KMS-11 (cell line): Measurements from ENCODE around the gene ZBTB40.

ENCODE experiments used
- H2AFZ ChIP-seq: fragments of 200-600 bp; sonication (generic); 2 replicates; pipeline ENCODE4 v1.6.1; 2016; ENCODE audit warnings: antibody characterized with exemption, mixed run types, low read depth
- H3K27ac ChIP-seq: fragments of 200-600 bp; sonication (generic); 2 replicates; pipeline ENCODE4 v1.6.1; 2016; ENCODE audit warnings: mild to moderate bottlenecking, mixed run types
- H3K27me3 ChIP-seq: fragments of 200-600 bp; sonication (generic); 2 replicates; pipeline ENCODE4 v1.6.1; 2017; ENCODE audit warnings: mild to moderate bottlenecking, low read depth, mixed run types, moderate library complexity; ENCODE audit not compliant: insufficient read depth
- H3K36me3 ChIP-seq: fragments of 200-600 bp; sonication (generic); 2 replicates; pipeline ENCODE4 v1.6.1; 2017; ENCODE audit warnings: mild to moderate bottlenecking, mixed run types; ENCODE audit not compliant: insufficient read depth
- H3K4me1 ChIP-seq: fragments of 200-600 bp; sonication (generic); 2 replicates; pipeline ENCODE4 v1.6.1; 2016; ENCODE audit warnings: mild to moderate bottlenecking, low read depth, mixed run types; ENCODE audit not compliant: poor library complexity, severe bottlenecking
- H3K4me2 ChIP-seq: fragments of 200-600 bp; sonication (generic); 2 replicates; pipeline ENCODE4 v1.7.0; 2016; ENCODE audit warnings: mild to moderate bottlenecking, mixed run types
- H3K4me3 ChIP-seq: fragments of 200-600 bp; sonication (generic); IDR thresholded peaks from 2 replicates; pipeline ENCODE4 v1.6.1; 2017; ENCODE audit warnings: low read depth, low read length, mixed read lengths; ENCODE audit not compliant: insufficient read depth
- H3K79me2 ChIP-seq: fragments of 200-600 bp; sonication (generic); 2 replicates; pipeline ENCODE4 v1.6.1; 2016; ENCODE audit warnings: low read depth, mixed run types; ENCODE audit not compliant: insufficient read depth
- H3K9ac ChIP-seq: fragments of 200-600 bp; sonication (generic); 2 replicates; pipeline ENCODE4 v1.6.1; 2016; ENCODE audit warnings: mild to moderate bottlenecking, mixed run types
- H4K20me1 ChIP-seq: fragments of 200-600 bp; sonication (generic); 2 replicates; pipeline ENCODE4 v1.6.1; 2016; ENCODE audit warnings: mild to moderate bottlenecking, mixed run types; ENCODE audit not compliant: insufficient read depth
- TF ChIP-seq, protein P1 (sequence below): fragments of 200-600 bp; sonication (generic); conservative IDR thresholded peaks from 2 replicates; pipeline ENCODE4 v1.6.1; 2017; ENCODE audit warnings: low read depth, mild to moderate bottlenecking, antibody characterized with exemption, low read length, moderate library complexity, mixed read lengths

Gene ZBTB40

DNA sequence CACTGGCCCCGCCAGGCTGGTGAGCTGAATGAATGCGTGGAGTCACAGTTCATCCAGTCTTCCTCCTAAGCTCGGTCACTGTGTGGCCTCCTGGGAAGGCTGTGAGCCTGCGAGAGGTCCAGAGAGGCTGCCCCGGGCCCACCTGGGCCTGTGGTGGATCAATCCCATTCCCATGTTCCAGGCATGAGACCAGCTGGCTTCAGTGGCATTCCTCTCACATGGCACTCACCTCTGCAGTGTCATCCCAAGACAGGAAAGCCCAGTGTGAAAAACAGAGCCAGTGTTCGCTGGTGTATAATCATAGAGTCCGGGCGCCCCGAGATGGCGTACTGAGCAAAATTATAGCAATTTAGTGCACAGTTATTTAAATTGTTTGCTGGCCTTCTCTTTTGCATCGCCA, 74.0 kb downstream of the ZBTB40 start:
- Histone ChIP-seq H2AFZ (no peak overlapping the region), H3K4me2 (no peak overlapping the region), H3K36me3 (no peaks in the 10 kb centered on the region), H3K27ac (no peak overlapping the region), H3K4me3 (no peak overlapping the region), H3K27me3 (no peaks in the 10 kb centered on the region), H4K20me1 (no peaks in the 10 kb centered on the region), H3K4me1 (no peaks in the 10 kb centered on the region), H3K9ac (no peak overlapping the region), H3K79me2 (no peaks in the 10 kb centered on the region)
- TF ChIP-seq, protein P1, sequence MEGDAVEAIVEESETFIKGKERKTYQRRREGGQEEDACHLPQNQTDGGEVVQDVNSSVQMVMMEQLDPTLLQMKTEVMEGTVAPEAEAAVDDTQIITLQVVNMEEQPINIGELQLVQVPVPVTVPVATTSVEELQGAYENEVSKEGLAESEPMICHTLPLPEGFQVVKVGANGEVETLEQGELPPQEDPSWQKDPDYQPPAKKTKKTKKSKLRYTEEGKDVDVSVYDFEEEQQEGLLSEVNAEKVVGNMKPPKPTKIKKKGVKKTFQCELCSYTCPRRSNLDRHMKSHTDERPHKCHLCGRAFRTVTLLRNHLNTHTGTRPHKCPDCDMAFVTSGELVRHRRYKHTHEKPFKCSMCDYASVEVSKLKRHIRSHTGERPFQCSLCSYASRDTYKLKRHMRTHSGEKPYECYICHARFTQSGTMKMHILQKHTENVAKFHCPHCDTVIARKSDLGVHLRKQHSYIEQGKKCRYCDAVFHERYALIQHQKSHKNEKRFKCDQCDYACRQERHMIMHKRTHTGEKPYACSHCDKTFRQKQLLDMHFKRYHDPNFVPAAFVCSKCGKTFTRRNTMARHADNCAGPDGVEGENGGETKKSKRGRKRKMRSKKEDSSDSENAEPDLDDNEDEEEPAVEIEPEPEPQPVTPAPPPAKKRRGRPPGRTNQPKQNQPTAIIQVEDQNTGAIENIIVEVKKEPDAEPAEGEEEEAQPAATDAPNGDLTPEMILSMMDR, result no peak

DNA sequence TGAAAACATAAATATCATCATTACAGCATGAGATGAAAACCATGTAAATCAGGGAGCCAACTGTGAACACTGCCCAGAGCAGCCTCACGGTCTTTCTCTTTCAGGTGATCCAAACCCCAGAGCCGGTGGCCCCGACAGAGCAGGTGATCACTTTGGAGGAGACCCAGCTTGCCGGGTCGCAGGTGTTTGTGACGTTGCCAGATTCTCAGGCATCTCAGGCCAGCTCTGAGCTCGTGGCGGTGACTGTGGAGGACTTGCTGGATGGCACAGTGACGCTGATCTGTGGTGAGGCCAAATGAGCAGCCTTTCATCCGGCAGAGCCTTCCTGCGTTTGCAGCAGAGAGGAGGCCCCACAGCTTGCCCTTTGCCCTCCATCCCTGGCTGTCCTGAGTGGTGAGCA, 74.4 kb downstream of the ZBTB40 start:
- no peaks in the 10 kb centered on the region for H3K27me3 ChIP-seq

GRCh38 chr1:22526677-22527076, 75.0 kb downstream of the ZBTB40 start:
- H3K4me1 ChIP-seq, result no peaks in the 10 kb centered on the region
- TF ChIP-seq, protein P1, result no peak
- no peaks in the 10 kb centered on the region for H4K20me1 ChIP-seq
- no peaks in the 10 kb centered on the region for H3K36me3 ChIP-seq
- no peaks in the 10 kb centered on the region for H3K27me3 ChIP-seq
- no peak overlapping the region for H2AFZ ChIP-seq
- H3K4me3 ChIP-seq, result no peak overlapping the region
- H3K27ac ChIP-seq, result no peak overlapping the region
- no peak overlapping the region for H3K4me2 ChIP-seq
- H3K9ac ChIP-seq, result no peak overlapping the region
- no peaks in the 10 kb centered on the region for H3K79me2 ChIP-seq

More for the DNA sequence above, 74.4 kb downstream of the ZBTB40 start:
- H3K4me1 ChIP-seq, result no peaks in the 10 kb centered on the region
- H3K27ac ChIP-seq, result no peak overlapping the region
- no peak overlapping the region for H2AFZ ChIP-seq
- no peak overlapping the region for H3K4me3 ChIP-seq
- H4K20me1 ChIP-seq, result no peaks in the 10 kb centered on the region
- no peak overlapping the region for H3K9ac ChIP-seq
- no peaks in the 10 kb centered on the region for H3K36me3 ChIP-seq
- no peaks in the 10 kb centered on the region for H3K79me2 ChIP-seq
- no peak overlapping the region for H3K4me2 ChIP-seq
- TF ChIP-seq, protein P1, result no peak

DNA sequence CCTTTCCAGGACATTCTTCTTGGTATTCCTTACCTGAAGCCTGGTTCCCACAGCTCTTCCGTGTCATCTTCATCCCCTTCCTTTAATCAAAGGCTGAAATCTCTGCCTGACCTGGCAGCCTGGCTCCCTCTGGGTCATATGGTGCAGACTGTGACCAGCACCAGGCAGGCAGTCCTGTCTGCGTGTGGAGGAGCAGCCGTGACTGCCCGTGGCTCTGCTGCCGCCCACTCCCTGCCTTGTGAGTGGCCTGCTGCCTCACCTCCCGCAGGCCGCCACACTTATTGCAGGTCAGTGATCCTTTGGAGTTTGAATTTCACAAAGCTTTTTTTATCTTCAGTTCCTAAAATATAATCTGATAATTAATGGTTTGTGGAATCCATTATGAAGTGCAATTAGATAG, 75.5 kb downstream of the ZBTB40 start:
- Histone ChIP-seq H3K4me3 (no peak overlapping the region), H4K20me1 (no peaks in the 10 kb centered on the region), H2AFZ (no peak overlapping the region), H3K27me3 (no peaks in the 10 kb centered on the region), H3K4me1 (no peaks in the 10 kb centered on the region), H3K36me3 (no peaks in the 10 kb centered on the region), H3K9ac (no peak overlapping the region), H3K4me2 (no peak overlapping the region), H3K79me2 (no peaks in the 10 kb centered on the region), H3K27ac (no peak overlapping the region)
- TF ChIP-seq, protein P1, result no peak
